SK-N-SH (cell line): Measurements from ENCODE around the gene ZNF708. TPM values are rescaled to one million over a fixed set of nuclear protein-coding genes. Genes with fewer than 3 reads are reported as not detected.

Experiments
- CTCF ChIA-PET: fragments of 300-600, 350-600 bp; formaldehyde crosslinking; extraction: SDS; loops from one replicate; lab custom pipeline; 2021; lab: Yijun Ruan, JAX
- POLR2A ChIA-PET: fragments of 350-600 bp; sonication (Branson Sonifier 250); formaldehyde crosslinking; extraction: SDS; loops from one replicate; lab custom pipeline; 2020; ENCODE audit warnings: antibody characterized with exemption, inconsistent platforms; lab: Yijun Ruan, JAX
- DNase-seq: peaks from one replicate; pipeline ENCODE4 v3.0.0; 2012
- H2AFZ ChIP-seq: fragments of 200-600 bp; sonication (generic); 2 replicates; pipeline ENCODE4 v1.8.1; 2016; ENCODE audit warnings: antibody characterized with exemption, mild to moderate bottlenecking, low read depth
- H3F3A ChIP-seq: fragments of 200-600 bp; sonication (generic); replicated peaks from 2 replicates; pipeline ENCODE3; 2016; ENCODE audit warnings: antibody characterized with exemption, mild to moderate bottlenecking; ENCODE audit not compliant: insufficient read depth
- H3K27ac ChIP-seq, 2 experiments: fragments of 200-500 bp in 1 of 2; fragments of 200-600 bp in 1 of 2; sonication (Bioruptor generic) in 1 of 2; sonication (generic), shearing (Covaris generic) in 1 of 2; 2 replicates each; pipeline versions ENCODE4 v1.5.1 to v1.6.1; 2014 to 2016; ENCODE audit warnings: low read depth in 2 of 2, inconsistent platforms in 1 of 2, low read length in 1 of 2, mild to moderate bottlenecking in 1 of 2, mixed read lengths in 1 of 2
- H3K27me3 ChIP-seq: fragments of 200-600 bp; sonication (generic), shearing (Covaris generic); 2 replicates; pipeline ENCODE4 v1.6.1; 2016; ENCODE audit warnings: mixed run types; ENCODE audit not compliant: insufficient read depth
- H3K36me3 ChIP-seq, 2 experiments: fragments of 200-500 bp in 1 of 2; fragments of 200-600 bp in 1 of 2; sonication (Bioruptor generic) in 1 of 2; sonication (generic) in 1 of 2; replicated peaks in 1 of 2; 2 replicates each; pipeline versions ENCODE3 to v1.5.1; 2014 to 2016; ENCODE audit warnings: low read length in 1 of 2, mild to moderate bottlenecking in 1 of 2; ENCODE audit not compliant: insufficient read depth in 2 of 2, control insufficient read depth in 1 of 2
- H3K4me1 ChIP-seq, 2 experiments: fragments of 200-500 bp in 1 of 2; fragments of 200-600 bp in 1 of 2; sonication (Bioruptor generic) in 1 of 2; sonication (generic), shearing (Covaris generic) in 1 of 2; 2 replicates each; pipeline versions ENCODE4 v1.5.1 to v1.6.1; 2014 to 2016; ENCODE audit warnings: low read depth in 1 of 2, low read length in 1 of 2, mixed run types in 1 of 2; ENCODE audit not compliant: insufficient read depth in 2 of 2, control insufficient read depth in 1 of 2
- H3K4me2 ChIP-seq: fragments of 200-600 bp; sonication (generic), shearing (Covaris generic); 2 replicates; pipeline ENCODE4 v1.6.1; 2017; ENCODE audit warnings: mixed run types
- H3K4me3 ChIP-seq, 2 experiments: fragments of 200-500 bp in 1 of 2; fragments of 200-600 bp in 1 of 2; sonication (Bioruptor generic) in 1 of 2; sonication (generic), shearing (Covaris generic) in 1 of 2; 2 replicates each; pipeline versions ENCODE4 v1.5.1 to v1.8.1; 2014 to 2016; ENCODE audit warnings: low read depth in 2 of 2, inconsistent platforms in 1 of 2, low read length in 1 of 2, mild to moderate bottlenecking in 1 of 2, mixed read lengths in 1 of 2, moderate library complexity in 1 of 2
- H3K79me2 ChIP-seq: fragments of 200-600 bp; sonication (generic); 2 replicates; pipeline ENCODE4 v1.8.1; 2017; ENCODE audit warnings: mild to moderate bottlenecking; ENCODE audit not compliant: insufficient read depth
- H3K9ac ChIP-seq: fragments of 200-600 bp; sonication (generic); 2 replicates; pipeline ENCODE4 v1.6.1; 2017; ENCODE audit warnings: mixed run types
- H3K9me2 ChIP-seq: fragments of 200-600 bp; sonication (generic); 2 replicates; pipeline ENCODE4 v1.6.1; 2017; ENCODE audit warnings: mixed run types
- H3K9me3 ChIP-seq: fragments of 200-600 bp; sonication (generic); 2 replicates; pipeline ENCODE4 v1.6.1; 2017; ENCODE audit warnings: mixed run types, mild to moderate bottlenecking, moderate library complexity
- H4K20me1 ChIP-seq: fragments of 200-600 bp; sonication (generic); 2 replicates; pipeline ENCODE4 v1.6.1; 2017; ENCODE audit warnings: mild to moderate bottlenecking, mixed run types; ENCODE audit not compliant: insufficient read depth
- CHD2 ChIP-seq: fragments of 150-350 bp; IDR thresholded peaks from 2 replicates; pipeline ENCODE4 v1.6.1; 2018; ENCODE audit warnings: low read length; ENCODE audit not compliant: partially characterized antibody
- ELF1 ChIP-seq: IDR thresholded peaks from 2 replicates; pipeline ENCODE4 v1.4.0; 2012
- EP300 ChIP-seq, 2 experiments: IDR thresholded peaks; 2 replicates each; pipeline versions ENCODE4 v1.4.0 to v1.6.1; 2012; ENCODE audit warnings: borderline replicate concordance in 1 of 2, low read depth in 1 of 2, low read length in 1 of 2
- EZH2phosphoT487 ChIP-seq: fragments of 200-600 bp; sonication (generic); IDR thresholded peaks from 2 replicates; pipeline ENCODE4 v1.6.1; 2017; ENCODE audit warnings: low read depth, mixed run types, mild to moderate bottlenecking, antibody characterized with exemption, moderate library complexity, borderline replicate concordance
- GABPA ChIP-seq: IDR thresholded peaks from 2 replicates; pipeline ENCODE4 v1.4.0; 2012; ENCODE audit warnings: low read depth, mild to moderate bottlenecking
- GATA2 ChIP-seq: sonication (generic); formaldehyde crosslinking; IDR thresholded peaks from 2 replicates; pipeline ENCODE4 v1.5.0; 2020; ENCODE audit warnings: mild to moderate bottlenecking, missing genetic modification reagents
- MXI1 ChIP-seq: IDR thresholded peaks from 2 replicates; pipeline ENCODE4 v1.6.1; 2012; ENCODE audit warnings: mild to moderate bottlenecking, low read depth, low read length, improper control_type of control experiment
- NFIC ChIP-seq: IDR thresholded peaks from 2 replicates; pipeline ENCODE4 v1.4.0; 2012; ENCODE audit warnings: borderline replicate concordance
- NRF1 ChIP-seq: IDR thresholded peaks from 2 replicates; pipeline ENCODE4 v1.6.1; 2012; ENCODE audit warnings: low read depth, mild to moderate bottlenecking, low read length
- POLR2AphosphoS5 ChIP-seq: IDR thresholded peaks from 2 replicates; pipeline ENCODE4 v1.6.1; 2012; ENCODE audit warnings: low read depth, low read length
- RAD21 ChIP-seq: IDR thresholded peaks from 2 replicates; pipeline ENCODE4 v1.6.1; 2012; ENCODE audit warnings: mild to moderate bottlenecking, low read length
- RFX5 ChIP-seq: IDR thresholded peaks from 2 replicates; pipeline ENCODE4 v1.6.1; 2012; ENCODE audit warnings: mild to moderate bottlenecking, improper control_type of control experiment, low read length
- RXRA ChIP-seq: IDR thresholded peaks from 2 replicates; pipeline ENCODE4 v1.4.0; 2012; ENCODE audit warnings: low read depth, mild to moderate bottlenecking, borderline replicate concordance
- TAF1 ChIP-seq: IDR thresholded peaks from 2 replicates; pipeline ENCODE4 v1.6.1; 2012; ENCODE audit warnings: low read depth, mild to moderate bottlenecking, low read length, moderate library complexity, borderline replicate concordance
- TCF12 ChIP-seq: IDR thresholded peaks from 2 replicates; pipeline ENCODE4 v1.4.0; 2012
- YY1 ChIP-seq: IDR thresholded peaks from 2 replicates; pipeline ENCODE4 v1.4.0; 2012; ENCODE audit warnings: low read depth, mild to moderate bottlenecking
- WGBS: methylation state at CpG from one replicate; pipeline ENCODE4 v1.1.6; 2017; ENCODE audit warnings: low lambda C conversion rate; 5-methylcytosine and 5-hydroxymethylcytosine counted together
- polyA plus RNA-seq, 3 experiments: library from polyadenylated mRNA; depleted of rRNA; stranded (reverse); fragments of >200 nt; gene quantifications; 2 replicates each; pipeline ENCODE4 v1.2.3, GENCODE V29; 2012
- TF ChIP-seq, protein P1 (sequence below): IDR thresholded peaks from 2 replicates; pipeline ENCODE4 v1.6.1; 2012; ENCODE audit warnings: mild to moderate bottlenecking, low read depth, low read length, moderate library complexity
- TF ChIP-seq, protein P2 (sequence below): fragments of 150-350 bp; IDR thresholded peaks from 2 replicates; pipeline ENCODE4 v1.6.1; 2017; ENCODE audit warnings: antibody characterized with exemption, low read length, low read depth, borderline replicate concordance
- TF ChIP-seq, protein P3 (sequence below): fragments of 200-600 bp; sonication (generic); IDR thresholded peaks from 2 replicates; pipeline ENCODE4 v1.6.1; 2017; ENCODE audit warnings: antibody characterized with exemption, mild to moderate bottlenecking, moderate library complexity
- TF ChIP-seq, protein P4 (sequence below): IDR thresholded peaks from 2 replicates; pipeline ENCODE4 v1.4.0; 2012; ENCODE audit warnings: low read depth, borderline replicate concordance
- TF ChIP-seq, protein P5 (sequence below): fragments of 150-350 bp; IDR thresholded peaks from 2 replicates; pipeline ENCODE4 v1.6.1; 2016; ENCODE audit warnings: mild to moderate bottlenecking, low read depth, low read length
- TF ChIP-seq, protein P6 (sequence below): IDR thresholded peaks from 2 replicates; pipeline ENCODE4; 2012

ZNF708 gene
- polyA plus RNA-seq, 1 of the 3 experiments (the other 2 are of a cell fraction), result 1.0 TPM

DNA sequence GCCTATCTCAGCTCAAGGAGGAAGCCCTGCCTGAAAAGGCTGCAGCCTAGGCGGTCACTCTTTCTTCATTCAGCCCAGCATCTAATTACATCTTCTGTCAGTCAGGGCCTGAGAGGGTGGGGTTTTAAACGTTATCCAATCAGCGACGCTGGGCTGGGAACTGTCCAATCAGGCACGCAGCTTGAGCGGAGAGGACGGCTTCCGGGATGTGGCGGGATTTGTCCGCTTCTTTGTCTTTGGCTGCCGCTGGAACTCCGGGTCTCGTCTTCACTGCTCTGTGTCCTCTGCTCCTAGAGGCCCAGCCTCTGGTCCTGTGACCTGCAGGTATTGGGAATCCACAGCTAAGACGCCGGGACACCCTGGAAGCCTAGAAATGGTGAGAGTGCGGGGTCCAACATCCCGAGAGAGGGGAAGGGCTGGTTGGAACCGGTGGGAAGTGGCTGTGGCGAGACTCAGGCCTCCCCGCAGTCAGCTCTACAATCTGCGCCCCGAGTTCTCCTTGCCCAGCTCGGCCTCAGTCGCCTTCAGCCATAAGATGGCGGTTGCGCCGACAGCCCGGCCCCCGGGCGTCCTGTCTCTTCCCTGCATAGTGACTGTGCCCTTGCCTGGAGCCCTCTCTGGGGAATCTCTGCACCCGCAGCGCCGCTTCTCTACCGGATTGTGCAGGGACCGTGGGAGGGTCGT, 29.7 kb upstream of the ZNF708 start, which contains the start of gene ZNF738:
Gene ZNF738, plus strand, starts transcription at position 233 of the 684 bp plus-strand sequence. Its CDS starts 141 bp downstream, at position 374.
- CTCF ChIA-PET, result no interaction called here
- H3K36me3 ChIP-seq, result peaks cover 13 to 25% of the 10 kb centered on the region in 2 experiments
- TF ChIP-seq RXRA, result no peak
- TF ChIP-seq, protein P1, sequence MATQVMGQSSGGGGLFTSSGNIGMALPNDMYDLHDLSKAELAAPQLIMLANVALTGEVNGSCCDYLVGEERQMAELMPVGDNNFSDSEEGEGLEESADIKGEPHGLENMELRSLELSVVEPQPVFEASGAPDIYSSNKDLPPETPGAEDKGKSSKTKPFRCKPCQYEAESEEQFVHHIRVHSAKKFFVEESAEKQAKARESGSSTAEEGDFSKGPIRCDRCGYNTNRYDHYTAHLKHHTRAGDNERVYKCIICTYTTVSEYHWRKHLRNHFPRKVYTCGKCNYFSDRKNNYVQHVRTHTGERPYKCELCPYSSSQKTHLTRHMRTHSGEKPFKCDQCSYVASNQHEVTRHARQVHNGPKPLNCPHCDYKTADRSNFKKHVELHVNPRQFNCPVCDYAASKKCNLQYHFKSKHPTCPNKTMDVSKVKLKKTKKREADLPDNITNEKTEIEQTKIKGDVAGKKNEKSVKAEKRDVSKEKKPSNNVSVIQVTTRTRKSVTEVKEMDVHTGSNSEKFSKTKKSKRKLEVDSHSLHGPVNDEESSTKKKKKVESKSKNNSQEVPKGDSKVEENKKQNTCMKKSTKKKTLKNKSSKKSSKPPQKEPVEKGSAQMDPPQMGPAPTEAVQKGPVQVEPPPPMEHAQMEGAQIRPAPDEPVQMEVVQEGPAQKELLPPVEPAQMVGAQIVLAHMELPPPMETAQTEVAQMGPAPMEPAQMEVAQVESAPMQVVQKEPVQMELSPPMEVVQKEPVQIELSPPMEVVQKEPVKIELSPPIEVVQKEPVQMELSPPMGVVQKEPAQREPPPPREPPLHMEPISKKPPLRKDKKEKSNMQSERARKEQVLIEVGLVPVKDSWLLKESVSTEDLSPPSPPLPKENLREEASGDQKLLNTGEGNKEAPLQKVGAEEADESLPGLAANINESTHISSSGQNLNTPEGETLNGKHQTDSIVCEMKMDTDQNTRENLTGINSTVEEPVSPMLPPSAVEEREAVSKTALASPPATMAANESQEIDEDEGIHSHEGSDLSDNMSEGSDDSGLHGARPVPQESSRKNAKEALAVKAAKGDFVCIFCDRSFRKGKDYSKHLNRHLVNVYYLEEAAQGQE, result no peak; the same call in 1 of the 2 replicates
- peak; percentile 65 for TF ChIP-seq GABPA
- TF ChIP-seq, protein P2, sequence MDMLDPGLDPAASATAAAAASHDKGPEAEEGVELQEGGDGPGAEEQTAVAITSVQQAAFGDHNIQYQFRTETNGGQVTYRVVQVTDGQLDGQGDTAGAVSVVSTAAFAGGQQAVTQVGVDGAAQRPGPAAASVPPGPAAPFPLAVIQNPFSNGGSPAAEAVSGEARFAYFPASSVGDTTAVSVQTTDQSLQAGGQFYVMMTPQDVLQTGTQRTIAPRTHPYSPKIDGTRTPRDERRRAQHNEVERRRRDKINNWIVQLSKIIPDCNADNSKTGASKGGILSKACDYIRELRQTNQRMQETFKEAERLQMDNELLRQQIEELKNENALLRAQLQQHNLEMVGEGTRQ, result no peak
- peak; percentile 54 for TF ChIP-seq MXI1
- TF ChIP-seq RAD21, result no peak
- TF ChIP-seq GATA2 (CRISPR knock-in tag), result no peak
- no peak for TF ChIP-seq NFIC
- TF ChIP-seq EZH2phosphoT487, result no peak
- TF ChIP-seq, protein P3, sequence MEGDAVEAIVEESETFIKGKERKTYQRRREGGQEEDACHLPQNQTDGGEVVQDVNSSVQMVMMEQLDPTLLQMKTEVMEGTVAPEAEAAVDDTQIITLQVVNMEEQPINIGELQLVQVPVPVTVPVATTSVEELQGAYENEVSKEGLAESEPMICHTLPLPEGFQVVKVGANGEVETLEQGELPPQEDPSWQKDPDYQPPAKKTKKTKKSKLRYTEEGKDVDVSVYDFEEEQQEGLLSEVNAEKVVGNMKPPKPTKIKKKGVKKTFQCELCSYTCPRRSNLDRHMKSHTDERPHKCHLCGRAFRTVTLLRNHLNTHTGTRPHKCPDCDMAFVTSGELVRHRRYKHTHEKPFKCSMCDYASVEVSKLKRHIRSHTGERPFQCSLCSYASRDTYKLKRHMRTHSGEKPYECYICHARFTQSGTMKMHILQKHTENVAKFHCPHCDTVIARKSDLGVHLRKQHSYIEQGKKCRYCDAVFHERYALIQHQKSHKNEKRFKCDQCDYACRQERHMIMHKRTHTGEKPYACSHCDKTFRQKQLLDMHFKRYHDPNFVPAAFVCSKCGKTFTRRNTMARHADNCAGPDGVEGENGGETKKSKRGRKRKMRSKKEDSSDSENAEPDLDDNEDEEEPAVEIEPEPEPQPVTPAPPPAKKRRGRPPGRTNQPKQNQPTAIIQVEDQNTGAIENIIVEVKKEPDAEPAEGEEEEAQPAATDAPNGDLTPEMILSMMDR, result no peak
- TF ChIP-seq TAF1, result peak; percentile 53; the same call in 1 of the 2 replicates
- peak; percentile 77 for TF ChIP-seq ELF1
- peak; percentile 82 for TF ChIP-seq YY1
- peak; percentile 74 for TF ChIP-seq RFX5
- TF ChIP-seq, protein P4, sequence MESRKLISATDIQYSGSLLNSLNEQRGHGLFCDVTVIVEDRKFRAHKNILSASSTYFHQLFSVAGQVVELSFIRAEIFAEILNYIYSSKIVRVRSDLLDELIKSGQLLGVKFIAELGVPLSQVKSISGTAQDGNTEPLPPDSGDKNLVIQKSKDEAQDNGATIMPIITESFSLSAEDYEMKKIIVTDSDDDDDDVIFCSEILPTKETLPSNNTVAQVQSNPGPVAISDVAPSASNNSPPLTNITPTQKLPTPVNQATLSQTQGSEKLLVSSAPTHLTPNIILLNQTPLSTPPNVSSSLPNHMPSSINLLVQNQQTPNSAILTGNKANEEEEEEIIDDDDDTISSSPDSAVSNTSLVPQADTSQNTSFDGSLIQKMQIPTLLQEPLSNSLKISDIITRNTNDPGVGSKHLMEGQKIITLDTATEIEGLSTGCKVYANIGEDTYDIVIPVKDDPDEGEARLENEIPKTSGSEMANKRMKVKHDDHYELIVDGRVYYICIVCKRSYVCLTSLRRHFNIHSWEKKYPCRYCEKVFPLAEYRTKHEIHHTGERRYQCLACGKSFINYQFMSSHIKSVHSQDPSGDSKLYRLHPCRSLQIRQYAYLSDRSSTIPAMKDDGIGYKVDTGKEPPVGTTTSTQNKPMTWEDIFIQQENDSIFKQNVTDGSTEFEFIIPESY, result no peak
- no peak for TF ChIP-seq TCF12
- TF ChIP-seq EP300 (IDR thresholded peaks at IDR 0.05; ENCODE audit: borderline replicate concordance in 1 of 2, low read depth in 1 of 2, low read length in 1 of 2), result no peak
- TF ChIP-seq, protein P5, sequence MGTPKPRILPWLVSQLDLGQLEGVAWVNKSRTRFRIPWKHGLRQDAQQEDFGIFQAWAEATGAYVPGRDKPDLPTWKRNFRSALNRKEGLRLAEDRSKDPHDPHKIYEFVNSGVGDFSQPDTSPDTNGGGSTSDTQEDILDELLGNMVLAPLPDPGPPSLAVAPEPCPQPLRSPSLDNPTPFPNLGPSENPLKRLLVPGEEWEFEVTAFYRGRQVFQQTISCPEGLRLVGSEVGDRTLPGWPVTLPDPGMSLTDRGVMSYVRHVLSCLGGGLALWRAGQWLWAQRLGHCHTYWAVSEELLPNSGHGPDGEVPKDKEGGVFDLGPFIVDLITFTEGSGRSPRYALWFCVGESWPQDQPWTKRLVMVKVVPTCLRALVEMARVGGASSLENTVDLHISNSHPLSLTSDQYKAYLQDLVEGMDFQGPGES, result peak; percentile 56
- TF ChIP-seq, protein P6, sequence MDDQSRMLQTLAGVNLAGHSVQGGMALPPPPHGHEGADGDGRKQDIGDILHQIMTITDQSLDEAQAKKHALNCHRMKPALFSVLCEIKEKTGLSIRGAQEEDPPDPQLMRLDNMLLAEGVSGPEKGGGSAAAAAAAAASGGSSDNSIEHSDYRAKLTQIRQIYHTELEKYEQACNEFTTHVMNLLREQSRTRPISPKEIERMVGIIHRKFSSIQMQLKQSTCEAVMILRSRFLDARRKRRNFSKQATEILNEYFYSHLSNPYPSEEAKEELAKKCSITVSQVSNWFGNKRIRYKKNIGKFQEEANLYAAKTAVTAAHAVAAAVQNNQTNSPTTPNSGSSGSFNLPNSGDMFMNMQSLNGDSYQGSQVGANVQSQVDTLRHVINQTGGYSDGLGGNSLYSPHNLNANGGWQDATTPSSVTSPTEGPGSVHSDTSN, result peak; percentile 94
- no peak for TF ChIP-seq CHD2
- TF ChIP-seq NRF1, result no peak
- TF ChIP-seq POLR2AphosphoS5, result peak; percentile 83

More for the DNA sequence above, 29.7 kb upstream of the ZNF708 start, which contains the start of gene ZNF738:
- Histone ChIP-seq H3F3A (peaks cover 7% of the 10 kb centered on the region), H3K27ac (peak within 1 kb of the TSS; percentile 76 to 77), H3K9me2 (no peaks in the 10 kb centered on the region), H3K4me2 (peak within 1 kb of the TSS; percentile 73), H3K4me3 (peak within 1 kb of the TSS; percentile 72 to 78), H3K79me2 (peaks cover 44% of the 10 kb centered on the region), H3K9me3 (0 out of 2 replicates have a peak, but pooled peaks cover 7% of the 10 kb centered on the region), H3K4me1 (no peaks in the 10 kb centered on the region), H3K27me3 (no peaks in the 10 kb centered on the region), H4K20me1 (no peaks in the 10 kb centered on the region), H2AFZ (peak within 1 kb of the TSS; percentile 98), H3K9ac (peak within 1 kb of the TSS; percentile 85)
- peak; percentile 82 for DNase-seq
- POLR2A ChIA-PET, result interaction anchor here (1.0 to 2.0 kb wide), 2 partner anchors 30 to 38 kb away, joined by 11 to 14 read pairs; partner anchors contain the start of genes ZNF493 and ZNF708
- WGBS, result 1% methylated on average over 10 of the region's 36 CpGs
